ENCODE data around the gene NPHP4. TPM values are rescaled to one million over a fixed set of nuclear protein-coding genes. Genes with fewer than 3 reads are reported as not detected.

The NPHP4 gene
- polyA plus RNA-seq, 2 donors = 2.9 to 4.4 TPM

GRCh38 chr1:5813480-5813879, 178.7 kb downstream of the NPHP4 start:
- peaks cover 0 to 2% of the 10 kb centered on the region in 2 donors for H3K4me1 ChIP-seq (ENCODE audit: control insufficient read depth in 2 of 2, insufficient read depth in 2 of 2, low read length in 1 of 2)
- no peak overlapping the region for H3K4me3 ChIP-seq (ENCODE audit: low read depth in 1 of 2, low read length in 2 of 2)
- H3K36me3 ChIP-seq (ENCODE audit: control insufficient read depth in 2 of 2, insufficient read depth in 2 of 2, low read length in 1 of 2) = no peaks in the 10 kb centered on the region
- H3K9me3 ChIP-seq (ENCODE audit: control insufficient read depth in 2 of 2, insufficient read depth in 1 of 2, low read depth in 1 of 2, low read length in 1 of 2) = peaks cover 0 to 6% of the 10 kb centered on the region in 2 donors
- no peak overlapping the region for H3K27ac ChIP-seq (ENCODE audit: low read depth in 2 of 2, low read length in 1 of 2)
- 65 to 78% methylated on average over 7 to 8 of the region's 8 CpGs for WGBS, 2 donors
- H3K27me3 ChIP-seq (ENCODE audit: control insufficient read depth in 1 of 2, insufficient read depth in 2 of 2, low read length in 2 of 2) = no peaks in the 10 kb centered on the region

Other genes with a start within 250 kb of the NPHP4 start
- gene KCNAB2, start 53.5 kb upstream of the NPHP4 start, polyA plus RNA-seq = 1 to 10 TPM; 2.2 to 2.8 TPM
- under 1 TPM; 0.16 to 0.26 TPM for gene CHD5, start 187.9 kb upstream of the NPHP4 start, polyA plus RNA-seq
- 100 to 1,000 TPM; 360 to 588 TPM for gene RPL22, start 207.2 kb upstream of the NPHP4 start, polyA plus RNA-seq
- gene RNF207, start 213.7 kb upstream of the NPHP4 start, polyA plus RNA-seq = 10 to 100 TPM; 17.0 to 68.0 TPM
- gene ICMT, start 243.5 kb upstream of the NPHP4 start, polyA plus RNA-seq = 10 to 100 TPM; 16.3 to 27.1 TPM